SK-N-SH (cell line): ENCODE results near the gene PAXX.

ENCODE experiments used
- EP300 ChIP-seq, 2 experiments: IDR thresholded peaks; 2 replicates each; pipeline versions ENCODE4 v1.4.0 to v1.6.1; 2012; ENCODE audit warnings: borderline replicate concordance in 1 of 2, low read depth in 1 of 2, low read length in 1 of 2
- JUND ChIP-seq: IDR thresholded peaks from 2 replicates; pipeline ENCODE4 v1.4.0; 2012
- POLR2AphosphoS5 ChIP-seq: IDR thresholded peaks from 2 replicates; pipeline ENCODE4 v1.6.1; 2012; ENCODE audit warnings: low read depth, low read length
- YY1 ChIP-seq: IDR thresholded peaks from 2 replicates; pipeline ENCODE4 v1.4.0; 2012; ENCODE audit warnings: low read depth, mild to moderate bottlenecking
- TF ChIP-seq, protein P1 (sequence below): fragments of 200-600 bp; sonication (generic); IDR thresholded peaks from 2 replicates; pipeline ENCODE4 v1.6.1; 2017; ENCODE audit warnings: antibody characterized with exemption, mild to moderate bottlenecking, moderate library complexity
- TF ChIP-seq, protein P2 (sequence below): fragments of 150-350 bp; IDR thresholded peaks from 2 replicates; pipeline ENCODE4 v1.6.1; 2016; ENCODE audit warnings: mild to moderate bottlenecking, low read depth, low read length

GRCh38 chr9:136971746-136972145 lies 20.5 kb upstream of the PAXX start:
- TF ChIP-seq, protein P1, sequence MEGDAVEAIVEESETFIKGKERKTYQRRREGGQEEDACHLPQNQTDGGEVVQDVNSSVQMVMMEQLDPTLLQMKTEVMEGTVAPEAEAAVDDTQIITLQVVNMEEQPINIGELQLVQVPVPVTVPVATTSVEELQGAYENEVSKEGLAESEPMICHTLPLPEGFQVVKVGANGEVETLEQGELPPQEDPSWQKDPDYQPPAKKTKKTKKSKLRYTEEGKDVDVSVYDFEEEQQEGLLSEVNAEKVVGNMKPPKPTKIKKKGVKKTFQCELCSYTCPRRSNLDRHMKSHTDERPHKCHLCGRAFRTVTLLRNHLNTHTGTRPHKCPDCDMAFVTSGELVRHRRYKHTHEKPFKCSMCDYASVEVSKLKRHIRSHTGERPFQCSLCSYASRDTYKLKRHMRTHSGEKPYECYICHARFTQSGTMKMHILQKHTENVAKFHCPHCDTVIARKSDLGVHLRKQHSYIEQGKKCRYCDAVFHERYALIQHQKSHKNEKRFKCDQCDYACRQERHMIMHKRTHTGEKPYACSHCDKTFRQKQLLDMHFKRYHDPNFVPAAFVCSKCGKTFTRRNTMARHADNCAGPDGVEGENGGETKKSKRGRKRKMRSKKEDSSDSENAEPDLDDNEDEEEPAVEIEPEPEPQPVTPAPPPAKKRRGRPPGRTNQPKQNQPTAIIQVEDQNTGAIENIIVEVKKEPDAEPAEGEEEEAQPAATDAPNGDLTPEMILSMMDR = no peak
- TF ChIP-seq EP300 (IDR thresholded peaks at IDR 0.05; ENCODE audit: borderline replicate concordance in 1 of 2, low read depth in 1 of 2, low read length in 1 of 2) (no peak), JUND (no peak), YY1 (no peak), POLR2AphosphoS5 (no peak)
- TF ChIP-seq, protein P2, sequence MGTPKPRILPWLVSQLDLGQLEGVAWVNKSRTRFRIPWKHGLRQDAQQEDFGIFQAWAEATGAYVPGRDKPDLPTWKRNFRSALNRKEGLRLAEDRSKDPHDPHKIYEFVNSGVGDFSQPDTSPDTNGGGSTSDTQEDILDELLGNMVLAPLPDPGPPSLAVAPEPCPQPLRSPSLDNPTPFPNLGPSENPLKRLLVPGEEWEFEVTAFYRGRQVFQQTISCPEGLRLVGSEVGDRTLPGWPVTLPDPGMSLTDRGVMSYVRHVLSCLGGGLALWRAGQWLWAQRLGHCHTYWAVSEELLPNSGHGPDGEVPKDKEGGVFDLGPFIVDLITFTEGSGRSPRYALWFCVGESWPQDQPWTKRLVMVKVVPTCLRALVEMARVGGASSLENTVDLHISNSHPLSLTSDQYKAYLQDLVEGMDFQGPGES = no peak
